GM12892 (cell line): ENCODE data around the gene INPP4B.

Experiments used
- POLR2A ChIP-seq: IDR thresholded peaks from 2 replicates; pipeline ENCODE4 v1.6.1; 2011; ENCODE audit warnings: low read depth, low read length, control low read depth
- TAF1 ChIP-seq: IDR thresholded peaks from 2 replicates; pipeline ENCODE4 v1.6.1; 2011; ENCODE audit warnings: low read depth, mild to moderate bottlenecking, control low read depth, low read length, borderline replicate concordance

DNA sequence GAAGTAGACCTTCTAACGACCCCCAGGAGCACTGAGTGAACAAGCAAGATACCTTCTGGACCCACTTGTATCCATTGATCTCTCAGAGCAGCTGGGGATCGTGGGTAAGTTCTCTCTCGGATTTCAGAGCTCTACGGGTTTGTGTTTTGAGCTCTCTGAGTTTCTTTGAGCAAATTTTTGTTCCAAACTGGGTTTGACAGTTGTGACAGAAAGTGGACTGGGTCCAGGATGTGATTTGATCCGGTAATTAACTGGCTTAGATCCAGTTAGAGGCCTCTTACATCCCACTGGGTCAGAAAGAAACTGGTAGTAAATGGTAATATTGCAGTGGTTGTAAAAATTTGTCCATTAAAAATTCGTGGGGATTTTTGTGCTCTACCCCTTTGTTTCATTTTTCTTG is 459.2 kb downstream of the INPP4B start:
- TF ChIP-seq POLR2A (no peak), TAF1 (no peak)
